HFF-Myc (cell line): Measurements from ENCODE around the gene EIF4G3.

Experiments
- DNase-seq: peaks from one replicate; pipeline ENCODE4 v3.0.0-alpha.2; 2011; ENCODE audit warnings: low read depth; ENCODE audit errors: extremely low read depth
- H3K4me3 ChIP-seq: replicated peaks from 2 replicates; pipeline ENCODE4 v1.5.1; 2011; ENCODE audit warnings: low read depth, mild to moderate bottlenecking, control low read depth, low read length
- TF ChIP-seq, protein P1 (sequence below): IDR thresholded peaks from 2 replicates; pipeline ENCODE4 v1.5.1; 2012; ENCODE audit warnings: mild to moderate bottlenecking, low read depth, low read length, control low read depth; ENCODE audit errors: missing control alignments

Gene EIF4G3

DNA sequence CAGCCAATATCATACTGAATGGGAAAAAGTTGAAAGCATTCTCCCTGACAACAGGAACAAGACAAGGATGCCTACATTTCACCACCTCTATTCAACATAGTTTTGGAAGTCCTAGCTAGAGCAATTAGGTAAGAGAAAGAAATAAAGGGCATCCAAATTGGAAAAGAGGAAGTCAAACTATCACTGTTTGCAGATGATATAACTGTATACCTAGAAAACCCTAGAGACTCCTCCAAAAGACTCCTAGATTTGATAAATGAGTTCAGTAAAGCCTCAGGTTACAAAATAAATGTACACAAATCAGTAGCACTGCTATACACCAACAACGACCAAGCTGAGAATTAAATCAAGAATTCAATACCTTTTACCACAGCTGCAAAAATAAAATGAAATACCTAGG lies 218.3 kb downstream of the EIF4G3 start:
- TF ChIP-seq, protein P1, sequence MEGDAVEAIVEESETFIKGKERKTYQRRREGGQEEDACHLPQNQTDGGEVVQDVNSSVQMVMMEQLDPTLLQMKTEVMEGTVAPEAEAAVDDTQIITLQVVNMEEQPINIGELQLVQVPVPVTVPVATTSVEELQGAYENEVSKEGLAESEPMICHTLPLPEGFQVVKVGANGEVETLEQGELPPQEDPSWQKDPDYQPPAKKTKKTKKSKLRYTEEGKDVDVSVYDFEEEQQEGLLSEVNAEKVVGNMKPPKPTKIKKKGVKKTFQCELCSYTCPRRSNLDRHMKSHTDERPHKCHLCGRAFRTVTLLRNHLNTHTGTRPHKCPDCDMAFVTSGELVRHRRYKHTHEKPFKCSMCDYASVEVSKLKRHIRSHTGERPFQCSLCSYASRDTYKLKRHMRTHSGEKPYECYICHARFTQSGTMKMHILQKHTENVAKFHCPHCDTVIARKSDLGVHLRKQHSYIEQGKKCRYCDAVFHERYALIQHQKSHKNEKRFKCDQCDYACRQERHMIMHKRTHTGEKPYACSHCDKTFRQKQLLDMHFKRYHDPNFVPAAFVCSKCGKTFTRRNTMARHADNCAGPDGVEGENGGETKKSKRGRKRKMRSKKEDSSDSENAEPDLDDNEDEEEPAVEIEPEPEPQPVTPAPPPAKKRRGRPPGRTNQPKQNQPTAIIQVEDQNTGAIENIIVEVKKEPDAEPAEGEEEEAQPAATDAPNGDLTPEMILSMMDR = no peak
- no peak overlapping the region for H3K4me3 ChIP-seq

DNA sequence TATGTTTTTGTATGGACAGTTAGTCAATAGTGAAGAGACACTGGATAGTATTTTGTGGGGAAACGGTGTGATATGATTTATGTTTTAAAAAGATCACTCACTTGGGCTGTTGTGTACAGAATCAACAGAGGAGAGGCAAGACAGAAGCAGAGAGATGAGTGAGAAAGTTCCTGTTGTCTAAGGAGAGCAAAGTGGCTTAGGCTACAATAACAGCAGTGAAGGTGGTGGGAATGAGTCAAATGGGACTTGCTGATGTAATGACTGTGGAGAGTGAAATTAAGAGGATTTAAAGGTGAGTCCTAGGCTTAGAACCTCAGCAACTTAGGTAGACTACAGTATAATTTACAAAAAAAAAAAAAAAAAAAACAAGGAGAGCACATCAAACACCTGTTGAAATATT lies 220.4 kb downstream of the EIF4G3 start:
- no peak for DNase-seq
- no peak overlapping the region for H3K4me3 ChIP-seq
- TF ChIP-seq, protein P1 = no peak

More for the DNA sequence above, 218.3 kb downstream of the EIF4G3 start:
- DNase-seq = no peak

DNA sequence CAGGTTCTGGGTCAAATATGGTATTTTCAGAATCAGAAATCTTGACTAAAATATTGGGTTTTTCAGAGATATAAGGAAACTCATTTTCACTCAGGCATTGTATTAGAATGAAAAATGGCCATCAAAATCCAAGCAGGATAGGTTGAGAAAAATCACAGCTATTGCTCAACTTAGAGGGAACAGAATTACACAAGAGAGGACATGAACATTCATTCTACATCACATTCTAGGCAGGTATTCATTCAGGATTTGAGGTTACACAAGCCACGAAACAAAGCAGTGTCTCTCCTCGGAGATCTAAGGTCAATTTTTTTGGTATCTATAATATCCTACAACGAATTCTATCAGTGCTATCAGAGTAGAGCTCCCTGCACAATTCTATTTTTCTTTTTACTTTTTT lies 226.0 kb downstream of the EIF4G3 start:
- TF ChIP-seq, protein P1 = no peak
- no peak for DNase-seq
- no peak overlapping the region for H3K4me3 ChIP-seq

DNA sequence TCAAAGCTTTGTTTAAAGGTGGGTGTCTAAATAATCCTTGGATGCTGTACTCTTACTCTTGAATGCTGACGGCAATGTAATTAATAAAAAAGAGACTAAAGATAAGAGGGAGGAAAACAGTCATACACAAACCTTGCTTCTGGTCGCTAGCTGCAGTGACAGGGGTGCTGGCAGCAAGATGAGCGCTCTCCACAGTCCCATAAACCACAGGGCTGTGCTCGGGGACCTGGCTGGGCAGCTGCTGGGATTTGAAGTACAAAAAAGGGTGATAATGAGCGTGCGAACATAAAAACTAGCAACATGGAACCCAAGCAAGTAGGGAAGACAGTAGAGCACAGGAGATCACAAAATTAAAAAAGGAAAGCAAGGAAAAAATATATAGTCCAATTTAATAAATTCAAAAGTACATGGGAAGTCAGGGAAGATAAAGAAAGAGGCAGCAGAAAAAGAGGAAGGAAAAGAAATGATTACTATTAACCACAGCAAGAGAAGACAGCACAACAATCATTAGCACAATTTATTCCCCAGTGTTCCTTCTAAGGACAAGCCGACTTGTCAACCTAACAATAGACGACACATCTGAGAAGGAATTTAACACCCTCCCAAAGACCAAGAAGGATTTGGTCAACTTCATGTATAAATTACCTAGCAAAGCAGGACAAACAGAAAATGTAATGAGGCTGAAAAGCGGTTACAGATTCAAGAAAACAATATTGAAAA lies 226.7 kb downstream of the EIF4G3 start:
- no peak for DNase-seq
- TF ChIP-seq, protein P1 = no peak

DNA sequence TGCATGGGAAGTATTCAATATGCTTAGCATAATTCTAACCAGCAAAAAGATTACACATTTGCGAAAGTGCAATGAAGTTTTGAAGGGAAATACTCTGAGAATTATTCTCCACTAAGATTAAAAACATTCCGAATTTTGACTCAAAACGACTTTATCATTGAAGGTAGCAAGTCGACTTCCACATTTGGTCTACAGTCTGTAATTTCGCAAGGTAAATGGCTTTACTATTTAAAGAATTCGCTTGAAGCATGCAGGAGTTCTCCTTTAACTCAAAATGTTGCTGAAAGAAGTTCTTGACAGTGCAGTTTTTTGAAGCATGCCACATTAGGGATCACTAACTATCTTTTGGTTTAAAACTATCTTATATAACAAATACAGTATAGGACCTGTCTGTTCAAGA lies 228.6 kb downstream of the EIF4G3 start:
- TF ChIP-seq, protein P1 = no peak
- no peak overlapping the region for H3K4me3 ChIP-seq
- DNase-seq = no peak

More for the DNA sequence above, 226.7 kb downstream of the EIF4G3 start:
- no peak overlapping the region for H3K4me3 ChIP-seq

DNA sequence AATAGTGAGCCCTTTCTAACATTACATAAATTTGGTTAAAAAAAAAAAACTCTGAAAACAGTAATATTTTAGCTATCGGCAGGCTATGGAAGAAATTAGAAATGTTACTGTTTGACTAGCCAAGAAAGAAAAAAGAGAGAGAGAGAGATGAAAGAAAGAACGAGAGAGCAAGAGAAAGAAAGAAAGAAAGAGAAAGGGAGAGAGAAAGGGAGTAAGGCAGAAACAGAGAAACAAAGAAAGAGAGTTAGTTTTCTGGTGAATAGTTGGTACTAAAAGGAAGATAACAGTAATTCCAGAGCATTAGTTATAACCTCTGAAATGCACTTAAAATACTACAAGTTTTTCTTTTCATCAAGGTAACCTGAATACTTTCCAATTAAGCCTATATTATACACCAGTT lies 229.3 kb downstream of the EIF4G3 start:
- TF ChIP-seq, protein P1 = no peak
- no peak for DNase-seq
- H3K4me3 ChIP-seq = no peak overlapping the region

DNA sequence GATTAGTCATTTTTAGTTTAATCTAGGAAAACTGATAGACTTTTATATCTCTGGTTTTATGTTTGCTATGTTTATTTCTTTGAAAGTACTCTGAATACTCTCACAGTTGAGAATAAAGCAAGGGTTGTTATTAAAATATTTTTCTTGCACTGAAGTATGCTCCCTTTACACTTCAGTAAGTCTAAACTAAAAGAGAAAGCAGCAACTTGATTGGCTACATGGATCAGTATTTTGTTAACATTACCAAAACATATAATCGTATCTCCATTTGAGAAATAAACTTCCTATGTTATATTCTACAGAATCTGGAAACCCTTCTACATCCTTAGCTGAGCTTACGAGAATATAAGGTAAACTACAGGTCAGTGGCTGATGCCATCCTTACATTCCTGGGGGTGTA lies 240.1 kb downstream of the EIF4G3 start:
- no peak for DNase-seq
- TF ChIP-seq, protein P1 = no peak
- H3K4me3 ChIP-seq = no peak overlapping the region
